HEK293 (cell line): ENCODE measurements around the gene C6orf136.
A peak's percentile ranks its signal among the peaks of the same experiment; 100 is the strongest.

Experiments
- FEZF1 ChIP-seq: fragments of 450-650 bp; formaldehyde crosslinking; IDR thresholded peaks from 2 replicates; pipeline ENCODE4 v1.5.1; 2016; ENCODE audit warnings: missing biosample characterization, missing genetic modification characterization
- HIC1 ChIP-seq: fragments of 450-650 bp; formaldehyde crosslinking; IDR thresholded peaks from 2 replicates; pipeline ENCODE4 v1.5.1; 2016; ENCODE audit warnings: missing biosample characterization, missing genetic modification characterization
- KLF17 ChIP-seq: fragments of 450-650 bp; formaldehyde crosslinking; IDR thresholded peaks from 2 replicates; pipeline ENCODE4 v1.5.1; 2016; ENCODE audit warnings: missing biosample characterization, missing genetic modification characterization
- MEIS1 ChIP-seq: sonication (generic); formaldehyde crosslinking; IDR thresholded peaks from 2 replicates; pipeline ENCODE4 v1.8.1; 2022; ENCODE audit warnings: missing genetic modification reagents, mild to moderate bottlenecking, borderline replicate concordance
- OSR2 ChIP-seq: fragments of 450-650 bp; formaldehyde crosslinking; IDR thresholded peaks from 2 replicates; pipeline ENCODE4 v1.5.1; 2016; ENCODE audit warnings: missing biosample characterization, missing genetic modification characterization
- SCRT2 ChIP-seq: fragments of 450-650 bp; formaldehyde crosslinking; IDR thresholded peaks from 2 replicates; pipeline ENCODE4 v1.5.1; 2016; ENCODE audit warnings: missing biosample characterization, missing genetic modification characterization
- SP2 ChIP-seq: fragments of 450-650 bp; formaldehyde crosslinking; IDR thresholded peaks from 2 replicates; pipeline ENCODE4 v1.5.1; 2016; ENCODE audit warnings: missing biosample characterization, missing genetic modification characterization
- SP7 ChIP-seq: fragments of 450-650 bp; formaldehyde crosslinking; IDR thresholded peaks from 2 replicates; pipeline ENCODE4 v1.5.1; 2016; ENCODE audit warnings: missing biosample characterization, missing genetic modification characterization
- YY2 ChIP-seq: fragments of 450-650 bp; formaldehyde crosslinking; IDR thresholded peaks from 2 replicates; pipeline ENCODE4 v1.5.1; 2016; ENCODE audit warnings: missing biosample characterization, missing genetic modification characterization
- ZBTB20 ChIP-seq: fragments of 450-650 bp; formaldehyde crosslinking; IDR thresholded peaks from 2 replicates; pipeline ENCODE4 v1.5.1; 2016; ENCODE audit warnings: missing biosample characterization, missing genetic modification characterization
- ZBTB48 ChIP-seq: fragments of 450-650 bp; formaldehyde crosslinking; IDR thresholded peaks from 2 replicates; pipeline ENCODE4 v1.5.1; 2016; ENCODE audit warnings: missing biosample characterization, missing genetic modification characterization
- ZBTB8A ChIP-seq: fragments of 450-650 bp; formaldehyde crosslinking; IDR thresholded peaks from 2 replicates; pipeline ENCODE4 v1.5.1; 2016; ENCODE audit warnings: missing biosample characterization, missing genetic modification characterization
- ZEB2 ChIP-seq: fragments of 450-650 bp; formaldehyde crosslinking; IDR thresholded peaks from 2 replicates; pipeline ENCODE4 v1.5.1; 2016; ENCODE audit warnings: missing biosample characterization, missing genetic modification characterization
- ZIC2 ChIP-seq: fragments of 450-650 bp; formaldehyde crosslinking; IDR thresholded peaks from 2 replicates; pipeline ENCODE4 v1.5.1; 2016; ENCODE audit warnings: missing biosample characterization, missing genetic modification characterization
- ZNF146 ChIP-seq: fragments of 450-650 bp; formaldehyde crosslinking; IDR thresholded peaks from 2 replicates; pipeline ENCODE4 v1.5.1; 2016; ENCODE audit warnings: missing biosample characterization, missing genetic modification characterization
- ZNF366 ChIP-seq: fragments of 450-650 bp; formaldehyde crosslinking; conservative IDR thresholded peaks from 2 replicates; pipeline ENCODE4 v1.5.1; 2016; ENCODE audit warnings: missing biosample characterization, missing genetic modification characterization
- ZNF394 ChIP-seq: fragments of 450-650 bp; formaldehyde crosslinking; IDR thresholded peaks from 2 replicates; pipeline ENCODE4 v1.5.1; 2016; ENCODE audit warnings: missing biosample characterization, missing genetic modification characterization, mild to moderate bottlenecking, moderate library complexity, borderline replicate concordance
- ZNF423 ChIP-seq: fragments of 450-650 bp; formaldehyde crosslinking; IDR thresholded peaks from 2 replicates; pipeline ENCODE4 v1.5.1; 2016; ENCODE audit warnings: missing biosample characterization, missing genetic modification characterization
- ZNF449 ChIP-seq: fragments of 450-650 bp; formaldehyde crosslinking; IDR thresholded peaks from 2 replicates; pipeline ENCODE4 v1.5.1; 2017; ENCODE audit warnings: missing biosample characterization, mild to moderate bottlenecking, missing genetic modification characterization, moderate library complexity
- ZNF518A ChIP-seq: fragments of 450-650 bp; formaldehyde crosslinking; conservative IDR thresholded peaks from 2 replicates; pipeline ENCODE4 v1.5.1; 2016; ENCODE audit warnings: low read depth, missing biosample characterization, missing genetic modification characterization
- ZNF600 ChIP-seq: fragments of 450-650 bp; formaldehyde crosslinking; IDR thresholded peaks from 2 replicates; pipeline ENCODE4 v1.5.1; 2016; ENCODE audit warnings: missing biosample characterization, missing genetic modification characterization
- ZNF701 ChIP-seq: fragments of 450-650 bp; formaldehyde crosslinking; IDR thresholded peaks from 2 replicates; pipeline ENCODE4 v1.5.1; 2016; ENCODE audit warnings: missing biosample characterization, missing genetic modification characterization
- ZNF792 ChIP-seq: fragments of 450-650 bp; formaldehyde crosslinking; IDR thresholded peaks from 2 replicates; pipeline ENCODE4 v1.5.1; 2016; ENCODE audit warnings: missing biosample characterization, missing genetic modification characterization
- ZSCAN5A ChIP-seq: fragments of 450-650 bp; formaldehyde crosslinking; IDR thresholded peaks from 2 replicates; pipeline ENCODE4 v1.5.1; 2016; ENCODE audit warnings: missing biosample characterization, missing genetic modification characterization
- ZXDB ChIP-seq: fragments of 450-650 bp; formaldehyde crosslinking; IDR thresholded peaks from 2 replicates; pipeline ENCODE4 v1.5.1; 2016; ENCODE audit warnings: missing biosample characterization, missing genetic modification characterization
- TF ChIP-seq, protein P1 (sequence below): fragments of 450-650 bp; formaldehyde crosslinking; IDR thresholded peaks from 2 replicates; pipeline ENCODE4 v1.5.1; 2016; ENCODE audit warnings: missing biosample characterization, missing genetic modification characterization

Gene C6orf136

GRCh38 chr6:30682143-30683117 lies 35.5 kb downstream of the C6orf136 start (continued):
- TF ChIP-seq, protein P1, sequence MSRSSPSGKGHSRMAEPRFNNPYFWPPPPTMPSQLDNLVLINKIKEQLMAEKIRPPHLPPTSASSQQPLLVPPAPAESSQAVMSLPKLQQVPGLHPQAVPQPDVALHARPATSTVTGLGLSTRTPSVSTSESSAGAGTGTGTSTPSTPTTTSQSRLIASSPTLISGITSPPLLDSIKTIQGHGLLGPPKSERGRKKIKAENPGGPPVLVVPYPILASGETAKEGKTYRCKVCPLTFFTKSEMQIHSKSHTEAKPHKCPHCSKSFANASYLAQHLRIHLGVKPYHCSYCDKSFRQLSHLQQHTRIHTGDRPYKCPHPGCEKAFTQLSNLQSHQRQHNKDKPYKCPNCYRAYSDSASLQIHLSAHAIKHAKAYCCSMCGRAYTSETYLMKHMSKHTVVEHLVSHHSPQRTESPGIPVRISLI (tag by site-specific recombination) = peak; percentile 51; the same call in 1 of the 2 replicates
- no peak for TF ChIP-seq FEZF1 (tag by site-specific recombination)
- TF ChIP-seq MEIS1 (CRISPR knock-in tag) = no peak
- TF ChIP-seq ZNF394 (tag by site-specific recombination) = 0 out of 2 replicates have a peak, but pooled peaks have one; percentile 6
- TF ChIP-seq ZNF701 (tag by site-specific recombination) = no peak
- TF ChIP-seq KLF17 (tag by site-specific recombination) = 0 out of 2 replicates have a peak, but pooled peaks have one; percentile 38
- no peak for TF ChIP-seq ZNF146
- 0 out of 2 replicates have a peak, but pooled peaks have one; percentile 37 for TF ChIP-seq HIC1 (tag by site-specific recombination)
- TF ChIP-seq SP2 (tag by site-specific recombination) = peak; percentile 33
- TF ChIP-seq ZXDB (tag by site-specific recombination) = 0 out of 2 replicates have a peak, but pooled peaks have one; percentile 33
- TF ChIP-seq SP7 (tag by site-specific recombination) = peak; percentile 47; the same call in 1 of the 2 replicates
- no peak for TF ChIP-seq ZNF366
- TF ChIP-seq OSR2 (tag by site-specific recombination) = peak; percentile 7; the same call in 1 of the 2 replicates
- peak; percentile 80 for TF ChIP-seq ZIC2 (tag by site-specific recombination)
- TF ChIP-seq ZNF600 = peak; percentile 57; the same call in 1 of the 2 replicates
- peak; percentile 48 for TF ChIP-seq ZBTB48
- 0 out of 2 replicates have a peak, but pooled peaks have one; percentile 57 for TF ChIP-seq ZNF518A (tag by site-specific recombination)
- peak; percentile 93 for TF ChIP-seq ZBTB20 (tag by site-specific recombination)
- TF ChIP-seq YY2 (tag by site-specific recombination) = no peak
- no peak for TF ChIP-seq ZNF423 (tag by site-specific recombination)
- TF ChIP-seq SCRT2 = peak; percentile 38; the same call in 1 of the 2 replicates
- no peak for TF ChIP-seq ZNF792
- TF ChIP-seq ZSCAN5A (tag by site-specific recombination) = no peak
- 0 out of 2 replicates have a peak, but pooled peaks have one; percentile 27 for TF ChIP-seq ZEB2
- TF ChIP-seq ZNF449 = peak; percentile 100
- TF ChIP-seq ZBTB8A = peak; percentile 81
